Subcutaneous abdominal adipose tissue (tissue), 5 donors: ENCODE data around the gene ELP1.
"Not testable (repeated sequence)": the region's sequence is repeated elsewhere in the genome, so short reads cannot be mapped to it uniquely, and the experiment has no call there.

Source experiments
- H3K27ac ChIP-seq: one replicate; pipeline ENCODE4 v1.7.0; 2013; ENCODE audit warnings: low read depth, mild to moderate bottlenecking, inconsistent platforms, low read length, moderate library complexity
- H3K27me3 ChIP-seq, 5 donors: one replicate each; pipeline ENCODE4 v1.7.0; 2013; ENCODE audit warnings: low read length in 5 of 5, inconsistent platforms in 1 of 5; ENCODE audit not compliant: control insufficient read depth in 5 of 5, insufficient read depth in 4 of 5
- H3K36me3 ChIP-seq, 5 donors: one replicate each; pipeline ENCODE4 v1.7.0; 2013; ENCODE audit warnings: low read length in 5 of 5; ENCODE audit not compliant: control insufficient read depth in 5 of 5, insufficient read depth in 5 of 5
- H3K4me1 ChIP-seq, 5 donors: one replicate each; pipeline ENCODE4 v1.7.0; 2013; ENCODE audit warnings: low read length in 5 of 5, mild to moderate bottlenecking in 3 of 5, moderate library complexity in 1 of 5; ENCODE audit not compliant: control insufficient read depth in 5 of 5, insufficient read depth in 5 of 5
- H3K4me3 ChIP-seq, 5 donors: one replicate each; pipeline ENCODE4 v1.7.0; 2013; ENCODE audit warnings: low read length in 5 of 5, low read depth in 1 of 5
- H3K9ac ChIP-seq, 5 donors: one replicate each; pipeline ENCODE4 v1.7.0; 2013; ENCODE audit warnings: low read length in 5 of 5, mild to moderate bottlenecking in 4 of 5, moderate library complexity in 3 of 5
- H3K9me3 ChIP-seq, 5 donors: one replicate each; pipeline ENCODE4 v1.7.0; 2013; ENCODE audit warnings: low read length in 5 of 5; ENCODE audit not compliant: control insufficient read depth in 5 of 5
- donor health status: healthy.
- donor health status: healthy.
- donor health status: healthy.
- donor health status: healthy.
- donor health status: healthy.

ELP1 gene

DNA sequence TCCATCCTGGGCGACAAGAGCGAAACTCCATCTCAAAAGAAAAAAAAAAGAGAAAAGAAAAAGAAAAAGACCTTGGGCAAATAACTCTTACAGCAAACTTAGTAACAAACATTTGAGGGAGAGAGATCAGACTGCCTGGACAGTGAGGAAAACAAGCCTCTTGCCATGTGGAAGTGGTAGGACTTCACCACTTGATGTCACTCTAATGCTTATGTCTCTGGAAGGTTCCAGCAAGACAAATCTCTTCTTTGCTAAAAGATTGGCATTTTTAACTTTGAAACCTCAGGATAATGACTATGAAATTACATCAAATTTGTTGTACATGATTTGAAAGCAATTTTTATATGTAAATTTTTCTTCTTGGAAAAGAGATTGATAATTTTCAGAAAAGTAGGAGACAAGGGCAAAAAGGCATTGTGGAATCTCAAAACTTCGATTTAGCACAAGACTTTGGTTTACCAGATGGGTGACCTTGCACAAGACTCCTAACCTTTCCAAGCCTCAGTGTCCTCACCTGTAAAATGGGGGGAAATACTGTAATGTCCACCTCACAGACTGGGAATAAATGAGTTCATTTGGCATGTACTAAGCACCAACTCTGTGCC lies 83.5 kb downstream of the ELP1 start:
- Histone ChIP-seq H3K9me3 (no peaks in the 10 kb centered on the region), H3K27ac (no peak overlapping the region), H3K27me3 (no peaks in the 10 kb centered on the region), H3K4me3 (no peak overlapping the region), H3K9ac (no peak overlapping the region), H3K36me3 (no peaks in the 10 kb centered on the region), H3K4me1 (peaks cover 0 to 16% (median 4%) of the 10 kb centered on the region in 5 donors)

DNA sequence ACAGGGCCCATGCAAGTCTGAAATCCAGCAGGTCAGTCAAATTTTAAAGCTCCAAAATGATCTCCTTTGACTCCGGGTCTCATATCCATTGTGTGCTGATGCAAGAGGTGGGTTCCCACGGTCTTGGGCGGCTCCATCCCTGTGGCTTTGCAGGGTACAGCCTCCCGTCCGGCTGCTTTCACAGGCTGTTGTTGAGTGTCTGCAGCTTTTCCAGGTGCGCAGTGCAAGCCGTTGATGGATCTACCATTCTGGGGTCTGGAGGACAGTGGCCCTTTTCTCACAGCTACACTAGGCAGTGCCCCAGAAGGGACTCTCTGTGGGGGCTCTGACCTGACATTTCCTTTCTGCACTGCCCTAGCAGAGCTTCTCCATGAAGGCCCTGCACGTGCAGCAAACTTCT lies 85.6 kb downstream of the ELP1 start:
- not testable (repeated sequence) for H3K36me3 ChIP-seq, H3K27ac ChIP-seq, H3K4me3 ChIP-seq, H3K9ac ChIP-seq, H3K9me3 ChIP-seq, H3K27me3 ChIP-seq
- H3K4me1 ChIP-seq: peaks cover 0 to 30% (median 13%) of the 10 kb centered on the region in 5 donors

DNA sequence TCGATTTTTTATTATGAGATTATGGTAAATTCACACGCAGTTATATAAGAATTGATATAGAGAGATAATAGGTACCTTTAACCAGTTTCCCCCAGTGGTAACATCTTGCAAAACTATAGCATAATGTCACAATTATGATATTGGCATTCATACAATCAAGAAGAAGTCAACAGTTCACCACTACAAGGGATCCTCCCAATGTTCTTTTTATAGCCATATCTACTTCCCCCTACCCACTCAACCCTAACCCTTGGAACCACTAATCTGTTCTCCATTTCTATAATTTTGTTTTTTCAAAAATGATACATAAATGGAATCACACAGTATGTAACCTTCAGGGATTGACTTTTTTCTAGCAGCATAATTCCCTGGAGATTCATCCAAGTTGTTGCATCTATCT lies 88.0 kb downstream of the ELP1 start:
- H3K9me3 ChIP-seq: no peaks in the 10 kb centered on the region
- no peaks in the 10 kb centered on the region for H3K27me3 ChIP-seq
- no peak overlapping the region for H3K27ac ChIP-seq
- no peak overlapping the region for H3K4me3 ChIP-seq
- no peak overlapping the region for H3K9ac ChIP-seq
- no peaks in the 10 kb centered on the region for H3K36me3 ChIP-seq
- H3K4me1 ChIP-seq: peaks cover 0 to 30% (median 14%) of the 10 kb centered on the region in 5 donors

DNA sequence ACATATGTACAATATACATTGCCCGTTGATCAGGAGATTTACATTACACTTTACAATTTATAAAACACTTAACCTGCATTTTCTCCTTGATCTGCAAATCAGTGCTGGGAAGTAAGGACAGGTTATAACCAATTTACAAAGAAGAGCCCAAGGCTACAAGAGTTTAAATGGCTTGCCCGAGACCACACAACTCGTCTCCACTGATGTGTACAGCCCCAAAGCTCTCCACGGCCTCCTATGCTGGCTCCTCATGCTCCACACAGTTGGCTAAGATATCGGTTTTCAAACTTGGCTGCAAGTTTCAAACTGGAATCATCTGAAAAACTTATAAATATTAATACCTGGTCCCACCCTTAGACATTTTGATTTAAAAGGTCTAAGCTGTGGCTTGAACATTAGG lies 88.4 kb downstream of the ELP1 start:
- Histone ChIP-seq H3K9ac (no peak overlapping the region), H3K4me1 (peaks cover 0 to 30% (median 14%) of the 10 kb centered on the region in 5 donors), H3K9me3 (no peaks in the 10 kb centered on the region), H3K4me3 (no peak overlapping the region), H3K27me3 (no peaks in the 10 kb centered on the region), H3K27ac (no peak overlapping the region), H3K36me3 (no peaks in the 10 kb centered on the region)

DNA sequence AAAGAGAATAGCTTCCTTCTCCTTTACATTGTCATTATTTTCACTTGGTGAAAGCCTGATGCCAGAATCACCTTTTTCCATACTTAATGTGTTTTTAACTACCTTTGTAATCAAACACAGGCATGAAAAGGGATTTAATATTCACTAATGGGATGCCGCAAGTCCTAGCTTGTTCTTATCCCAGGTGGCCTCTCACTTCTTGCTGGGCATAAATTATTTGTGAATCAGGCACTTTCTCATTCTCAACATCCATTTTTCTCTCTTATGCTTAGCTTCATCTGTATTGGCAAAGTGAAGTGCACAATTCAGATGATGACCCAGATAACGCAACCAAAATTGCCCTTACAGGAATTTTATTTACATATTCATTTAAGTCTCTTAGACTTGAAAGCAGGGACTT lies 89.1 kb downstream of the ELP1 start:
- H3K27me3 ChIP-seq: no peaks in the 10 kb centered on the region
- H3K36me3 ChIP-seq: no peaks in the 10 kb centered on the region
- H3K4me3 ChIP-seq: no peak overlapping the region
- H3K9me3 ChIP-seq: no peaks in the 10 kb centered on the region
- H3K4me1 ChIP-seq: peaks cover 0 to 29% (median 14%) of the 10 kb centered on the region in 5 donors
- H3K27ac ChIP-seq: no peak overlapping the region
- no peak overlapping the region for H3K9ac ChIP-seq

DNA sequence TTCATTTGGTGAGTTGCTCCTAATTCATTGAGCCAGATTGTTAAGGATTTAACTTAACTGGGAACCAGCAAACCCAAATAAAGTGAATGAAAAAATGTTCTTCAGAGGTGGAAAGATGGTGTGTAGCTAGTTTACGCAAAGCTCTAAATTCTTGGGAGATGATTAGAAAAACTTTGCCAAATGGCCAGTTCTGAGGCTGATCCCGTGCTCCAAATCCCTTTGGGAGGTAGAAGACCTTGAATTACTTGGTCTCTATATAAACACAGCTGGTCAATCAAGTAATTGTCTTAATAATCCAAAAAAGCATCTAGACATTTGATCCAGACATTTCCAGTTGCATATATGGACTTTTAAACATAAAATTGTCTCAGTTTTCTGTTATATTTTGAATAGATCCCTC lies 89.5 kb downstream of the ELP1 start:
- Histone ChIP-seq H3K27me3 (no peaks in the 10 kb centered on the region), H3K36me3 (no peaks in the 10 kb centered on the region), H3K4me3 (no peak overlapping the region), H3K27ac (no peak overlapping the region), H3K4me1 (peaks cover 0 to 24% (median 12%) of the 10 kb centered on the region in 5 donors), H3K9me3 (no peaks in the 10 kb centered on the region), H3K9ac (no peak overlapping the region)

DNA sequence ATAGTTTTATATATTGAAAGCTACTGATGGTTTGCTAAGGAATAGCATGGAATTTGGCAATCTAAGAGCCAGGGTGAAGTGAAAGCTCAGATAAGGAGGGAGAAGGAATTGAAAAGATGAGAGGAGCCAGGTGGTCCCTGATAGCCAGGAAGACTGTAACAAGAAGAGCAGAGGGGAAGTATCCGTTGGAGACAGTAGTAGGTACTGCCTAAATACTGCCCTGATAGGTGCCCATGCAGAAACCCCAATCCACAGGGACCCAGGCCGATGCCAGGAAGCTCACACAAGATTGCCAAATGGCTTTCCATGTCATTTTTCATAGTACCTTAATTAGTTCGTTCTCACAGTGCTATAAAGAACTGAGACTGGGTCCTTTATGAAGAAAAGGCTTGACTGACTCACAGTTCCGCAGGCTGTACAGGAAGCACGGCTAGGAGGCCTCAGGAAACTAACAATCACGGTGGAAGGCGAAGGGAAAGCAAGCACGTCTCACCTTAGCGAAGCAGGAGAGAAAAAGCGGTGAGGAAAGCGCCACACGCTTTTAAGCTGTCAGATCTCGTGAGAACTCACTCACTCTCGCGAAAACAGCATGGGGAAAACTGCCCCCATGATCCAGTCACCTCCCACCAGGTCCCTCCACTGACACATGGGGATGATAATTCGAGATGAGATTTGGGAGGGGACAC lies 91.2 kb downstream of the ELP1 start:
- no peak overlapping the region for H3K9ac ChIP-seq
- no peaks in the 10 kb centered on the region for H3K9me3 ChIP-seq
- peak overlapping the region in 3 of 5 donors; percentile 1 to 43 (median 37) for H3K4me3 ChIP-seq
- H3K36me3 ChIP-seq: no peaks in the 10 kb centered on the region
- H3K4me1 ChIP-seq: peaks cover 0 to 18% (median 12%) of the 10 kb centered on the region in 5 donors
- H3K27ac ChIP-seq: no peak overlapping the region
- no peaks in the 10 kb centered on the region for H3K27me3 ChIP-seq

DNA sequence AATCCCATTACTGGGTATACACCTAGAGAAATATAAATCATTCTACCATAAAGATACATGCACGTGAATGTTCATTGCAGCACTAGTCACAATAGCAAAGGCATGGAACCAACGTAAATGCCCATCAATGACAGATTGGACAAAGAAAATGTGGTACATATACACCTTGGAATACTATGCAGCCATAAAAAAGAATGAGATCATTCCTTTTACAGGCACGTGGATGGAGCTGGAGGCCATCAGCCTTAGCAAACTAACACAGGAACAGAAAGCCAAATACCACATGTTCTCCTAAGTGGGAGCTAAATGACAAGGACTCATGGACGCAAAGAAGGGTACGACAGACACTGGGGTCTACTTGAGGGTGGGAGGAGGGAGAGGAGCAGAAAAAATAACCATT lies 94.4 kb downstream of the ELP1 start:
- not testable (repeated sequence) for H3K27ac ChIP-seq, H3K9ac ChIP-seq, H3K36me3 ChIP-seq, H3K4me3 ChIP-seq, H3K9me3 ChIP-seq, H3K27me3 ChIP-seq
- peaks cover 0 to 14% (median 7%) of the 10 kb centered on the region in 5 donors for H3K4me1 ChIP-seq

DNA sequence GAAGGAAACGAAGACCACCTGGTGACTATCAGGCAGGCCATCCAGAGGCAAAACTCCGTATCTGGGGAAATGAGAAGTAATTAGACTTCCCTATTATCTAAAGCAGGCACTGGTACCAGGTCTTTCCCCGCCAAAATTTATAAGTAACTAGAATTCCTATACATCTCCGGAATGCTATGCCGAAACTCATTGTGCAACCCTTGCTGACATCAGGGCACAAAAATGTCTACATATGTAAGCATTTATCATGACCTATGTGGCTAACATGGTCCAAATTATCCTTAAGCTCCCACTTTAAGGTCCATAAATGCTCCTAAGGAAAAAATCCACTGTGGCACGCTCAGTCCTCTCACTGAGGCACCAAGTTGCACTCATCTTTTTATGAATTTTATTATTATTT lies 95.9 kb downstream of the ELP1 start:
- Histone ChIP-seq H3K36me3 (no peaks in the 10 kb centered on the region), H3K9ac (no peak overlapping the region), H3K4me1 (peaks cover 0 to 12% (median 0%) of the 10 kb centered on the region in 5 donors), H3K27me3 (no peaks in the 10 kb centered on the region), H3K27ac (no peak overlapping the region), H3K4me3 (no peak overlapping the region), H3K9me3 (no peaks in the 10 kb centered on the region)

DNA sequence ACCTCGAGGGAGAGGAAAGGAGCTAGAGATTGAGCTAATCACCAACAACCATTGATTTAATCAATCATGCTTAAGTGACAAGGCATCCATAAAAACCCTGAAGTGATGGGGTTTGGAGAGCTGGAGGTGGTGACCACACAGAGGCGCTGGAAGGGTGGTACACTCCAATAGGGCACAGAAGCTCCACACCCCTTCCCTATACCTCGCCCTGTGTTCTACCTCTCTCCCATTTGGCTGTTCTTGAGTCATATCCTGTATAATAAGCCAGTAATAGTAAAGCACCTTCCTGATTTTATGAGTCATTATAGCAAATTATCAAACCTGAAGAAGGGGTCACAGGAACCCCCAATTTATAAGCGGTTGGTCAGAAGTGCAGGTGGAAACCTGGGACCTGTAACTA lies 96.4 kb downstream of the ELP1 start:
- Histone ChIP-seq H3K9ac (no peak overlapping the region), H3K9me3 (no peaks in the 10 kb centered on the region), H3K4me3 (no peak overlapping the region), H3K27ac (no peak overlapping the region), H3K4me1 (peaks cover 0 to 9% (median 0%) of the 10 kb centered on the region in 5 donors), H3K36me3 (no peaks in the 10 kb centered on the region), H3K27me3 (no peaks in the 10 kb centered on the region)
